ENCODE results near the gene HAND2.

The HAND2 gene

GRCh38 chr4:173536808-173537429 lies 6.9 kb upstream of the HAND2 start:
- no peak for DNase-seq

- DNase-seq = no peak
These were observed 5.9 kb upstream of the HAND2 start for GRCh38 chr4:173535957-173536356.

GRCh38 chr4:173535165-173535902 lies 5.3 kb upstream of the HAND2 start:
- no peak for DNase-seq

- no peak for DNase-seq
These were observed 4.4 kb upstream of the HAND2 start for GRCh38 chr4:173534434-173534833.

- no peak for DNase-seq
These were observed 2.9 kb upstream of the HAND2 start for GRCh38 chr4:173532725-173533511.

- no peak for DNase-seq
These were observed 1.3 kb upstream of the HAND2 start for GRCh38 chr4:173531086-173531965.

GRCh38 chr4:173530326-173531085 lies 477 bp upstream of the HAND2 start:
- no peak for DNase-seq

- DNase-seq = no peak
These were observed 1.4 kb downstream of the HAND2 start for GRCh38 chr4:173528378-173529321.

GRCh38 chr4:173527103-173527891 lies 2.7 kb downstream of the HAND2 start:
- DNase-seq = no peak

- no peak for DNase-seq
These were observed 3.3 kb downstream of the HAND2 start for GRCh38 chr4:173526724-173527102.

GRCh38 chr4:173526027-173526482 lies 4.0 kb downstream of the HAND2 start:
- DNase-seq = no peak

- DNase-seq = no peak
These were observed 4.7 kb downstream of the HAND2 start for GRCh38 chr4:173525118-173526011.

GRCh38 chr4:173524218-173525117 lies 5.6 kb downstream of the HAND2 start:
- no peak for DNase-seq

- no peak for DNase-seq
These were observed 7.1 kb downstream of the HAND2 start for GRCh38 chr4:173522951-173523395.

- DNase-seq = no peak
These were observed 7.7 kb downstream of the HAND2 start for GRCh38 chr4:173522160-173522950.

All from nucleus accumbens (tissue), 56 donors.